HG03064 (cell line): Measurements from ENCODE around the gene FKBP7.
A peak's percentile ranks its signal among the peaks of the same experiment; 100 is the strongest.
"Not testable (repeated sequence)": the region's sequence is repeated elsewhere in the genome, so short reads cannot be mapped to it uniquely, and the experiment has no call there.

ENCODE experiments used
- ATAC-seq: cut with Tn5 transposase; IDR thresholded peaks from one replicate; pipeline ENCODE4 v1.9.1; 2021; ENCODE audit warnings: low read depth; ENCODE audit not compliant: unreplicated experiment

Gene FKBP7

DNA sequence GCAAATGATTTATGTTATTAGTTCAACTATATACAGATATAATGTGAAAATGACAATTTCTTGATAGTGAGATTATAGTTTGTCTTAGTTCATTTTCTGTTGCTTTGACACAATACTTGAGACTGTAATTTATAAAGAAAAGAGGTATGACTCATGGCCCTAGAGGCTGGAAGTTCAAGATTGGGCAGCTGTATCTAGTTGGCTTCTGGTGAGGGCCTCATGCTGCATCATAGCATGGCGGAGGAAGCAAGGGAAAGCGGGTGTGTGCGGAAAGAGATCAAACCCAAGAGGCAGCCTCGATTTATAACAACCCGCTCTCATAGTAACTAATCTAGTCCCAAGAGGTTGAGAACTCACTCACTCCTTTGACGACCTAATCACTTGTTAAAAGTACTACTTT, 13.2 kb upstream of the FKBP7 start:
- no peak for ATAC-seq

DNA sequence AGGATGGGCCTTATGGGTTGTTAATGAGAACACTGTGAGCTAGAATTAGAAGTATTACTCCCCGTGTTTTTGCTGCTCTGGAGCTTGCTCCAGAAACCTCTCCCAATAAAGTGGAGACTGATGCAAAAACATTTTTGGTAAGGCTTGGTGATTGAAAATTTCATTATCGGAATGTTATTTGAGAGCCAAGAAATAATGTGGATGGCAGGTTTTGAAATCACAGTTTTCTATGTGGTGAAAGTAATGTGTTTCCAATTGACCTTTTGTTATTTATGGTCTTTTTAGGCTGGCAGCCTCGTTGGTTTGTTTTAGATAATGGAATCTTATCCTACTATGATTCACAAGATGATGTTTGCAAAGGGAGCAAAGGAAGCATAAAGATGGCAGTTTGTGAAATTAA, 7.0 kb upstream of the FKBP7 start:
- ATAC-seq: no peak

DNA sequence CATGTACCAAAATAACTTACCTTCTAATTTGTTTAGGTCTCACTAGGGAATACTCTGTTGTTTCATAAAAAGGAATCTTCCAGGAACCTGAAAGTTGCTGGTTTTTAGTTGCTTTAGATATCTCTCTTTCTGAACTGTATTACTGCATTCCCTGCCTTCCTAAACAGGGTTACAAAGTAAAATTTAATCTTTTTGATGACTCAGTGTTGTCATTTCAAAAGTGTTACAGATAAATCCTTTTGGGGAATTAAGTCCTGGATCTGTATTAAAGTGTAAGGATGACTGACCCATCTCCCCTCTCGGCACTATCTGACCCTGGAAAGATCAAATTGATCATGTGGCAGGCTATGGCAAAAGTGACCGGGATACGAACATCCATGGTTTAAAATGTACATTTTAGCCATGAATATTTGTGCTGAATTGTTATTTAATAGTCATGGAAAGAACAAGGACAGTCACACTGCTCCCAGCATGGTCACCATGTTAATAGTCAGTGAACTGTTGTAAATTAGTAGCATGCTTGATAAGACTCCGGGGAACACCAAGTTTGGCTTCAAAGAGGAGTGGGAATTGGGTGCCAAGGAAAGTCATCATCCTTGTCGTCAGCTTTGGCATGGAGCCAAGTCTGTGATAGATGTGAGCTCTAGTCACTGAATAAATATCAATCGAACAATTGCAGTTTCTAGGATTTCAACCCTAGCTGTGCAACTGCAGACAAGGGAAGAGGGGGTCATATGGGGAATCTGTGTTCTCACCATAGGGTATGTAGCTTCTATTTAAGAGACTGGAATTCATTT, 6.0 kb upstream of the FKBP7 start:
- no peak for ATAC-seq

GRCh38 chr2:178482437-178482836, 4.0 kb upstream of the FKBP7 start:
- peak; percentile 27 for ATAC-seq

- peak; percentile 59 for ATAC-seq
These were observed 2.1 kb upstream of the FKBP7 start, which contains the start of gene PLEKHA3 for GRCh38 chr2:178480227-178481181. PLEKHA3 (plus strand) TSS chr2:178480457; CDS start chr2:178480870, 413 bp downstream.

GRCh38 chr2:178479758-178480226, 1.4 kb upstream of the FKBP7 start:
- ATAC-seq: no peak

GRCh38 chr2:178479275-178479616, 846 bp upstream of the FKBP7 start:
- ATAC-seq: no peak

DNA sequence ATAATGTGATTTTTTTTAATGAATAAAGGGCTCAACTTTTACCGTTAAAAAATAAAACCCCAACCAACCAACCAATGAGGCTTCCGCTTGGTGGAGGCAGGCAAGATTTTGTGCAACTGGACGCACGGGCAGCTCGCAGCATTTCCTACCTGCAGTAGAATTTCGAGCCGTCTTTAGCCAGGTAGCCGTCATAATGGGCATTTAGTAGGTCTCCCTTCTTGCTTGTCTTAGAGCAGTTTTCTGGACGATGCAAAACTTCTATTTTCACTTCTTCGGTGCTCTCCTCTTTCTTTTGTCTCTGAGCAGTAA, 316 bp downstream of the FKBP7 start:
- no peak for ATAC-seq

DNA sequence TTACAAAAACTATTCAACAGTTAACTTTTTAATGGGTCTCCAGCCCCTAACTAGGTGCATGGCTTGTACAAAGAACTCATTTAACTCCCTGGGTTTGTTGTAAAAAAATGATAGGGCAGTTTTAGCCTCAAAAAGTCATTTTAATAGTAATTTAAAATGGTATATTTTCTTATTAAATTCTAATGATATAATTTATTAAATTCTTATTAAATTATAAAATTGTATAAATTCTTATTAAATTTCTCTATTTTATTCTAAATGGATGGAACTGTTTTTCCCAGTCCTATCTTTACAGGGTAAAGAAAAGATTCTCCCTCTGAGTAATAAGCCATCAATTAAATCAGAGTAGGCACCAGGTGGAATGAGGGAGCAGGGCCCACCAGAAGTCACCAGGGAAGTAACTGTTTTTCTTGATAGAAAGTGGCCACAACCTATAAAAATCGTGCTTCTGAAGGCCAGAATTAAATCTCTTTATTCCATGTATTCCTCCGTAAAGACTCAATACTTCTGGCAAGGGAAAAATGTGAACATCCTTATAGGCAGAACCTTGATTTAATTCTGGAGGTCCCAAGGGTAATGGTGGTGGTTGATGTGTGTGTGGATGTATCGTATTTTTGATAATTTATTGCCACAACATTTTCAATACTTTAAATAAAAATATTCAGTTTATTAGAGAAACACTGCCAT, 814 bp downstream of the FKBP7 start:
- no peak for ATAC-seq

DNA sequence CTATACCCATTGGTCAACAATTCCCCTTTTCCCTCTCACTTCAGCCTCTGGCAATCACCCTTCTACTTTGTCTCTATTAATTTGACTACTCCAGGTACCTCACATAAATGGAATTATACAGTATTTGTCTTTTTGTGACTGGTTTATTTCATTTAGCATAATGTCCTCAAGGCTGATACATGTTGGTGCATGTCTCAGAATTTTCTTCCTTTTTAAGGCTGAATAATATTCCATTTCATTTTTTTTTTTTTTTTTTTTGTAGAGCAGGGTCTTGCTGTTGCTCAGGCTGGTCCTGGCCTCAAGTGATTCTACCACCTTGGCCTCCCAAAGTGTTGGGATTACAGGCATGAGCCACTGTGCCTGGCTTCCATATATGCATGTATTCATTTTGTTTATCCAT, 1.9 kb downstream of the FKBP7 start:
- no peak for ATAC-seq

DNA sequence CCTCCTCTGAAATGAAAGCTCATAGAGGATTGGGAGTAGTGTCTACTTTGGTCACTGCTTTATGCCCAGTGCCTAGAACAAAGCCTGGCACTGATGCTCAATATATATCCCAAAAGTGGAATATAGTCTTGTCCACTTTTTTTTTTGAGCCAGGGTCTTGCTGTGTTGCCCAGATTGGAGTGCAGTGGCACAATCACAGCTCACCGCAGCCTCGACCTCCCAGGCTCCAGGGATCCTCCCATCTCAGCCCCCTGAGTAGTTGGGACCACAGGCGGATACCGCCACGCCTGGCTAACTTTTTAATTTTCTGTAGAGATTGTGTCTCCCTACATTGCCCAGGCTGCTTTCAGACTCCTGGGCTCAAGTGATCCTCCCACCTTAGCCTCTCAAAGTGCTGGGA, 3.8 kb downstream of the FKBP7 start:
- no peak for ATAC-seq

- ATAC-seq: no peak
These were observed 4.5 kb downstream of the FKBP7 start for GRCh38 chr2:178473931-178474330.

GRCh38 chr2:178473373-178473772, 5.0 kb downstream of the FKBP7 start:
- no peak for ATAC-seq

GRCh38 chr2:178471313-178471712, 7.1 kb downstream of the FKBP7 start:
- ATAC-seq: not testable (repeated sequence)

DNA sequence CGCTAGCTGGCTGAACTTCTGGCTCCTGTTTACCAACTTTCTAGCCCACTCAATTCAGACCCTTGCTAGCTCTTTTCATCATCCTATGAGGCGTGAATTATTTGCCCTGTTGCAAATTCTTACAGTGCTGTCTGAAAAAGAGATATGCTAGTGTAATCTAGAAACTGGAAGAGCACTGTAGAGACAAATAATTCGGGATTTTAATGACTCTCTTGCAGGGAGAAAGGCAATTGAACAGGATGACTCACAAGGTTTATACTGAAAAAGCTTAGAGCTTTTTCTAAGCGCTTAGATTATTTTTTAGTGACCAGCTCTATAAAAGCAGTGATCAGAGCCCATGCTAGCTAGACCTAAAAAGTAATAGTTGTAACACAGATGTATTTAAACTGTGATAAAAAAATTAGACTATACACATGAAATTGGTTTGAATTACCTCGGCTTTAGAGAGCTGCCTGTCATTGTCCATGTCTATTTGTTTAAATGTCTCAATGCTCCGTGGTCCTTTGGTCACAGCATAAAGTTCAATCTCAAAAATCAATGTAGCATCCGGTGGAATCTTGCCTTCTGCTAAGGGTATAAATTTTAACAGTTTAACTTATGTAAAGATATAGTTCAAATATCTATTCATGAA, 9.1 kb downstream of the FKBP7 start:
- ATAC-seq: no peak

DNA sequence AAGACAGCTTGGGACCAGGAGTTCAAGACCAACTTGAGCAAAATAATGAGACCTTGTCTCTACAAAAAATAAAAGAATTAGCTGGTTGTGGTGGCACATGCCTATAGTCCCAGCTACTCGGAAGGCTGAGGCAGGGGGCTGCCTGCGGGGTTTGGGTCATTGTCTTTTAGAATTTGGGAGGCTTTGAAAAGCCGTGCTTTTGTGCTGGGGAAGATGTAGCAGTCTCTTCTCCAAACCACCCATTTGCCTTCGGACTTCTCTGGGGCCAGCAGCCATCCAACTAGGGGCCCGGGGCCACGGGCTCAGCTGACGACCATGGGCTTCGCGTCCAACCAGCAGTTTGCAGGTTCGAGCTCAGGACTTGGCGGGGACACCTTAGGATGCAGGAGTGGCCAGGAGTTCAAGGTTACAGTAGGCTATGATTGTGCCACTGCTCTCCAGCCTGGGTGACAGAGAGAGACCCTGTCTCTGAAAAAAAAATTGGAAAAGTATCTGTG, 21.0 kb downstream of the FKBP7 start:
- no peak for ATAC-seq

- ATAC-seq: no peak
These were observed 22.5 kb downstream of the FKBP7 start for GRCh38 chr2:178455947-178456346.

DNA sequence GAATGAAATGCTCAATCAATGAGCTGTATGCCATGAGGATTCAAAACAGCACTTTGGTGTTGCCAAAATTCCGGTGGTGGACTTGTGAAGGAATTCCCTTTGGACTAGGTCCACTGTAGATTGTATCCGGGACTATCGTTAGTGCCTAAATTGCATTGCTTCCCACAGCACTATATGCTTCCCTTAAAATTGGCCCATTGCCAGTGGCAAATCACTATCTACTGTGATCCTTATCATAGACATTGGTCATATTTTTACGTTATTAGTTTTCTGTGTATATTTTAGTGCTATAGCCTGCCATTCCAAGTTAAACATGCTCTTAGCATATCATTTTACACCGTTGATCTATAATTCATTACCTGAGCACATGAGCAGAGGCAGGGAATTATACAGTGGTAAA, 25.5 kb downstream of the FKBP7 start:
- no peak for ATAC-seq

DNA sequence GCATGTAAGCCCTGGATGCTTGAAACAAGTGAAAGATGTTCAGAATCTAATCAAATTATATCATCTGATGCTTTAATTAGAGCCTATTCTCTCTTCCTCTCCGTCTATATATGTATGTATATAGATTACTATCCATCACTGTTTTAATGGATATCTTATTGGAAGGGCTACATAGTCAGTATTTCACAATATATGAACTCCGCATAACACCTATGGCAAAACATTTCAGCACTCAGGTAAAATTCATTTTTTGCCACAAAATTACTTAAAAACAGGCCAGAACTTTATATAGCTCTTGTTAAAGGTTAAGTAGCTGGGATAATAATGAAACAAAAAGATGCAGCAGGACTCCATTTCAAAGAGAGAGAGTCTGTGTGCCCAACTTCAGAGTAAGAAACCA, 26.1 kb downstream of the FKBP7 start:
- ATAC-seq: no peak

DNA sequence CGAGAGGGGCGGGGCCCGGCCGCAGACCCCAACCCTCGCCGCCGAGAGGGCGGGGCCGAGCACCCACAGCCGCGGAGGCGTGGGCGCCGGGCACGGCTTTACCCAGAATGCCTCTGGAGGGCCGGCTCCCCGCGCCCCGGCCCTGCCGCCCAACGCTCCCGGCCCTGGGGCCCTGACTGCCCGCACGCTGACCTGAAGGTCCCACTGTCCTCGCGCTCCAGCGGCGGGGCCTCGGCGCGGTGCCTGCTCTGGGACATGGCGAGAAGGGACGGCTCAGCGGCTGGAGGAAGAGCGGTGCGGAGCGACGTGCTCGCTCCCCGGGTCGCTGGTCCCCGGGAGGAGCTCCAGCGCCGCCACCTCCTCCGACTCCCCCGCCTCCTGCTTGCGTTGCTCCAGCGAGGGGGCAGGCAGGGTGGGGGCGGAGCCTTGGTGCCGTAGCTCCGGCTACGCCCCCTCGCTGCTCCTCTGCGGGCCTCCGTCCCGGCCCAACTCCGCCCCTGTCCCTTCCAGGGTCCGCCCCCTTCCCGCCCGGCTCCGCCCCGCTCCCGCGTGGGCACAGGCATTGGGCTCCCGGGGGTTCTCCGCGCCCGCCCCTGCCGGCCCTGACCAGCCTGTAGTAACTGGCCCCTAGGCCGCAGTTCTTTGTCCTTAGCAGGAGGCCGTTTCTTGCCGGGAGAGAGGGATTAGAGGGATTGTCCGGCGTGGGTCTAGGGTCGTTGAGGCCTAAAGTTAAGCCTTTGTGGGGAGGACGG, 27.4 kb downstream of the FKBP7 start, which contains the start of the genes PJVK and PRKRA:
PJVK (plus strand) TSS at position 605 of the 752 bp plus-strand sequence. CDS start 2,032 bp downstream, outside the sequence.
PRKRA (minus strand) TSS at position 402 of the 752 bp plus-strand sequence; CDS start at position 257, 145 bp downstream.
- ATAC-seq: peak; percentile 83
